GM19455 (cell line): Measurements from ENCODE around the gene ZNF837.
A peak's percentile ranks its signal among the peaks of the same experiment; 100 is the strongest.
"Not testable (repeated sequence)": the region's sequence is repeated elsewhere in the genome, so short reads cannot be mapped to it uniquely, and the experiment has no call there.

Experiments
- ATAC-seq: cut with Tn5 transposase; IDR thresholded peaks from one replicate; pipeline ENCODE4 v1.9.1; 2021; ENCODE audit not compliant: unreplicated experiment

ZNF837 gene

GRCh38 chr19:58351990-58352755 lies 28.7 kb downstream of the ZNF837 start:
- no peak for ATAC-seq

DNA sequence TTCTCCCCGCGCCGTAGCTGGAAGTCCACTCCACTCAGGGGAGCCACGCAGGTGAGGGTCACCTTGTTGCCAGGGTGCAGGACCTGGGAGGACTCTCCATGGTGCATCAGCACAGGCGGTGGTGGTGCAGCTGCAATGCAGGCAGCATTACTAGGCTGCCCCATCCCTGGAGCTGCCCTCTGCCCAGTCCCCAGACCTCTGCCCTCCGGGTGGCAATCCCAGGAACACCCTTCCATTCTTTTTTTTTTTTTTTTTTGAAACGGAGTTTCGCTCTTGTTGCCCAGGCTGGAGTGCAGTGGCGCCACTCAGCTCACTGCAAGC lies 29.3 kb downstream of the ZNF837 start:
- no peak for ATAC-seq

GRCh38 chr19:58350871-58351557 lies 29.8 kb downstream of the ZNF837 start:
- no peak for ATAC-seq

GRCh38 chr19:58350001-58350861 lies 30.6 kb downstream of the ZNF837 start:
- ATAC-seq = no peak

DNA sequence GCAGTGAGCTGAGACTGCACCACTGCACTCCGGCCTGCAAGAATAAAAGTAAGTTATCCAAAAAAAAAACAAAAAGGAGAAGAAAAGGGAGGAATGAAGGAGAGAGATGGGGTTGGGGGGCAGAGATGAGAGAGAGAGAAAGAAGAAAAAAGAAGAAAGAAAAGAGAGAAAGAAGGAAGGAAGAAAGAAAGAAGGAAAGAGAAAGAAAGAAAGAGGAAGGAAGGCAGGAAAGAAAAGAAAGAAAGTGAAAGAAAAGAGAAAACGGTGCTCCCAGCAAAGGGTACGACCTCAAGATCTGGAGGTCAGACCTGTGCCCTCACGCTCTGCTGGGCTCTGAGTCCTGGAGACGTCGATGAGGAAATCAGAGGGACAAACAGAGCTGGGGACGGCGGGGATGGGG lies 31.2 kb downstream of the ZNF837 start:
- no peak for ATAC-seq

- ATAC-seq = not testable (repeated sequence)
These were observed 32.8 kb downstream of the ZNF837 start for GRCh38 chr19:58348080-58348479.

DNA sequence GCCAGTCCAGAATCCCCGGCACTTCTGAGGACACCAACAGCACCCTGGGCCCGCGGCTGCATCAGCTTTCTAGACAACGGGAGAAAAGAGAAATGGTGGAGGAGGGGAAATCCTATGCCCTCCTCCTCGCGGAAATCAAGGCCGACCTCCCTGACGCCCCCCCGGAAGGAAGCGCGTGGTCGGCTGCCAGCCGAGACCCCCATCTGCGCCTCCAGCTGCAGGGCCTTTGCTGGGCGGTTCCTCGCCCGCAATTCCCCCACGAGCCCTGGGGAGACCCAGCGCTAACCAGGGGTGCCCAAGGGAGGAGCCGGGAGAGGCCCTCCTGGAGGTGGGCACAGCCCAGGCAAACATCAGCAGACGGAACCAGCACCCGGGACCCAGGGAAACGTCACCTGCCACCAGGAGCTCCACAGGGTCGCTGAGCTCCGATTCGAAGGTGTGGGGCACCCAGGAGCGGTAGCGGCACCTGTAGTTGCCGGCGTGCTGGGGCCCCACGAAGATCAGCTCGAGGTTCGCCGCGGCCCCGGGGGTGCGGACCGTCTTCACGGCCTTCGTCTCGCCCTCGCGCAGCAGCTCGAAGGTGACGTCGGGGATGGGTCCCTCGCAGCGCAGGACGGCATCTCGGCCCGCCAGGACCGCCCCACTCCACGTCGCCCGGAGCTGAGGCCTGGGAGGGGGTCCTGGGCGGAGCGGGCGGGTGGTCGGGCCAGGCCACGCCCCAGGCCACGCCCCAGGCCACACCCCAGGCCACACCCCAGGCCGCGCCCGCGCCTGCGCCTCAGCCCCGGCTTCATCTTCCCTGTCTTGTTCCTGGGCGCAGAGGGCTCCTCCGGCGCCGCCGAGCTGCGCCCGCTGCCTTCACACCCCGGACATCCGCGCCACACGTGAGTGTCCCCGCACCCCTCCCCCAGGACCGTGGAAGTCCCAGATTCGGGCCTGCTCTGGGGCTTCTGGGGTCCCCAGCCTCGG lies 33.6 kb downstream of the ZNF837 start:
- peak; percentile 77 for ATAC-seq

DNA sequence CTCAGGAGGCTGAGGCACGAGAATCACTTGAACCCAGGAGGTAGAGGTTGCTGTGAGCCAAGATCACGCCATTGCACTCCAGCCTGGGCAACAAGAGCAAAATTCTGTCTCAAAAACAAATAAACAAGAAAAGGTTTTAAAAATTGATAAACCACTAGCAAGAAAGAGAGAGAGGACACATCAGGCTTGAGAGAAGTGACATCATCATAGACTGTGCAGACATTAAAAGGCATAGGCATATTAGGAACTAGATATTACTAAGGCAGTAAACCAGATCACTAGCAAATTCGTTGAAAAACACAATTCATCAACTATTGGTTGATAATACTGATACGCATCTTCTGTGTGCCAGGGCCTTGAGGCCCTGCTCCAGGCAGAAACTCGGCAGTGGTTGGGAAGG lies 35.3 kb downstream of the ZNF837 start:
- no peak for ATAC-seq

GRCh38 chr19:58338825-58339558 lies 41.8 kb downstream of the ZNF837 start:
- ATAC-seq = no peak

DNA sequence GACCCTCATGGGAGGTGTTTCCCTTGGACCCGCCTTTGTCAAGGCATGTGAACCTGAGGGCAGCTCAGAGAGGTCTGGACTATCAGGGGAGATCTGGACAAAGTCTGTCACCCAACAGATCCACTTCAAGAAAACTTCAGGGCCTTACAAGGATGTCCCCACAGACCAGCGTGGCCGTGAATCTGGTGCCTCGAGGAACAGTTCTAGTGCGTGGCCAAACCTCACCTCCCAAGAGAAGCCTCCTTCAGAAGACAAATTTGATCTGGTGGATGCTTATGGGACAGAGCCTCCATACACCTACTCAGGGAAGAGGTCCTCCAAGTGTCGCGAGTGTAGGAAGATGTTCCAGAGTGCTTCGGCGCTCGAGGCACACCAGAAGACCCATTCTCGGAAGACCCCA lies 42.5 kb downstream of the ZNF837 start:
- no peak for ATAC-seq

DNA sequence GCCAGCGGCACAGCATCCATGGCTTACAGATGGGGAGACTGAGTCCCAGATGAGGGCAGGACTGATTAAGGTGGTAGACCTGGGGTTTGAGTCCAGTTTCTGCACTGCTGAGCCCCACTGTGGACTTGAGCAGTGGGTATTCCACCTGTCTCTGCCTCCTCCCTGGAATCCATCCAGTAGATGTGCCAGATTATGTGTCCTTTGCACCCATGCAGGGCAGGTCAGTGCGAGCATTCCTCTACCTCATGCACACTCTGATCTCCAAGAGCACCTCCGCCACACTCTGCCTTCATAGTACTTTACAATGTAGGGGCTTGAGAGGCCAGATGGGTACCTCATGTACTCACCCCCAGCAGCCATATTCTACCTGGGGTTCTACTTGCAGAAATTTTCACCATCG lies 44.0 kb downstream of the ZNF837 start:
- no peak for ATAC-seq

DNA sequence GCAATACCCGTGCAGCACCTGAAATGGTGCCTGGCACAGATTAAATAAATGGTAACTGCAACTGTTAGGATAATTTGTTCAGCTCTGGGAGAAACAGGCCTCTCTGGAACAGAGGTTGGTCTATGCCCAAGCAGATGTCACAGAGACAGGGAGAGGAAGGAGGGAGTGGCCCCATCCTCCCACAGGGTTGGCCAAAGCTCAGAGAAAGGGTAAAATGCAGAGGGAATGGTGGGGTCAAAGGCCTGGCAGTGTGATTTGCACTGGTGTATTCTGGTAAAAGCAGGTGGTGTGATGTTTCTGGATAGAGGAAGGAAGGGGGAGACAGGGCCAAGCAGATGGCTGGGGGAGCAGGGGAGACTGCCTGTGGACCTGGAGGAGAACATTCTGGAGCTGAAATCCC lies 44.6 kb downstream of the ZNF837 start:
- ATAC-seq = no peak

DNA sequence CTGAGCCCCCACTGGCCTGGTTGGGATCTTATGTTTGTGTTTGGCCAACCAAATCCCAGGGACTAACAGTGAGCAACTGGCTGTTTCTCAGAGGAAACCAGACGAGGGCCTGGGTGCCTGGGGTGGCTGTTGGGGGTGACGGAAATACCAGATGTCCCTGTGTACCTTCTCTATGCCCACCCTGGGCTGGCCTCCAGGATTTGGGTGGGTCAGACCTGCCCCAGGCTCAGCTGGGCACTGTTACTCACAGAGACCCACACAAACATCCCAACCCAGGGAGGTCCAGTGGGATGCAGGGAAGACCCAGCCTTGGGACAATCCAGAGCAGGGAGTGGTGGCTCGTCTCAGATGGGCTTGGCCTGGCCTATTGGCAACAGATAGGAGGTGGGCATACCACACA lies 45.2 kb downstream of the ZNF837 start:
- ATAC-seq = no peak

GRCh38 chr19:58334691-58335249 lies 46.1 kb downstream of the ZNF837 start:
- ATAC-seq = no peak

- no peak for ATAC-seq
These were observed 48.1 kb downstream of the ZNF837 start for GRCh38 chr19:58332697-58333096.

GRCh38 chr19:58330458-58330857 lies 50.4 kb downstream of the ZNF837 start:
- ATAC-seq = no peak

GRCh38 chr19:58328999-58329398 lies 51.8 kb downstream of the ZNF837 start:
- ATAC-seq = no peak

GRCh38 chr19:58326914-58327726 lies 53.7 kb downstream of the ZNF837 start, which contains the start of gene ZSCAN22:
ZSCAN22 (plus strand) TSS chr19:58326994; CDS start chr19:58334803, 7,809 bp downstream.
- peak; percentile 89 for ATAC-seq

DNA sequence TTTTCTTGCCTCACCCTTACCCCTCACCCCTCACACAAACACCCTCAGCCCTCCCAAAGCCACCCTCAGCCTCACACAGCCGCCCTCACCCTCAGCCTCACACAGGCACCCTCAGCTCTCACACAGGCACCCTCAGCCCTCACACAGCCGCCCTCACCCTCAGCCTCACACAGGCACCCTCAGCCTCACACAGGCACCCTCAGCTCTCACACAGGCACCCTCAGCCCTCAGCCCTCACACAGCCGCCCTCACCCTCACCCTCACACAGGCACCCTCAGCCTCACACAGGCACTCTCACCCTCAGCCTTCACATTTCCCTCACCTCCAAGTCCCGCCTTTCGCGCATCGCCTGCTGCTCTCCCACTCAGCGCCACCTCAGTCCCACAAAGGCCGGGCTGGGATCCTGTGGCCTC lies 54.3 kb downstream of the ZNF837 start:
- ATAC-seq = no peak
